ENCODE results near the gene TEX53. TPM values are rescaled to one million over a fixed set of nuclear protein-coding genes. Genes with fewer than 3 reads are reported as not detected.

TEX53 gene
- total RNA-seq, 1 experiment from 2014 or later: not detected

GRCh38 chr9:114666851-114667250 lies 9.2 kb upstream of the TEX53 start (continued):
- TF ChIP-seq GRHL2 (CRISPR knock-in tag; IDR thresholded peaks at IDR 0.05; ENCODE audit: insufficient replicate concordance, severe bottlenecking) (no peak), KAT7 (CRISPR knock-in tag; IDR thresholded peaks at IDR 0.05; ENCODE audit: borderline replicate concordance) (no peak), TCF7 (CRISPR knock-in tag; IDR thresholded peaks at IDR 0.05; ENCODE audit: low read depth) (no peak), HMGXB4 (CRISPR knock-in tag; IDR thresholded peaks at IDR 0.05) (no peak), ZNF281 (CRISPR knock-in tag; IDR thresholded peaks at IDR 0.05) (no peak), SOX15 (CRISPR knock-in tag; IDR thresholded peaks at IDR 0.05) (no peak), ZSCAN18 (CRISPR knock-in tag; IDR thresholded peaks at IDR 0.05) (no peak)

GRCh38 chr9:114666401-114666800 lies 8.8 kb upstream of the TEX53 start:
- Mint-ChIP-seq H3K36me3 (no peaks in the 10 kb centered on the region), H3K27me3 (ENCODE audit: low read depth) (peaks cover 5% of the 10 kb centered on the region), H3K27ac (no peak overlapping the region), H3K4me1 (peaks cover 15% of the 10 kb centered on the region), H3K4me3 (no peak overlapping the region), H3K9me3 (peaks cover 7% of the 10 kb centered on the region; the same call in 1 of the 2 replicates)
- no peak for ATAC-seq
- no peak for DNase-seq (ENCODE audit: low spot score)
- CTCF ChIA-PET: interaction anchor here (0.7 to 1.4 kb wide), 3 partner anchors 9 to 207 kb away, joined by 3 to 4 read pairs (median 3); no protein-coding TSS in a partner anchor
- POLR2A ChIA-PET: no interaction called here
- TF ChIP-seq IRF1 (CRISPR knock-in tag; IDR thresholded peaks at IDR 0.05) (no peak), NR1H2 (CRISPR knock-in tag; IDR thresholded peaks at IDR 0.05) (no peak), ATF1 (CRISPR knock-in tag; IDR thresholded peaks at IDR 0.05) (no peak), TEAD1 (CRISPR knock-in tag; IDR thresholded peaks at IDR 0.05) (no peak), NR3C1 (CRISPR knock-in tag; conservative IDR thresholded peaks at IDR 0.05; ENCODE audit: low read depth) (no peak), RELA (CRISPR knock-in tag; IDR thresholded peaks at IDR 0.05; ENCODE audit: borderline replicate concordance) (no peak), FOXP4 (CRISPR knock-in tag; IDR thresholded peaks at IDR 0.05) (no peak), SMAD4 (CRISPR knock-in tag; IDR thresholded peaks at IDR 0.05) (no peak), HMGA2 (CRISPR knock-in tag; IDR thresholded peaks at IDR 0.05) (no peak), MLX (CRISPR knock-in tag; IDR thresholded peaks at IDR 0.05) (no peak), MYBL2 (CRISPR knock-in tag; IDR thresholded peaks at IDR 0.05) (no peak), ESRRA (CRISPR knock-in tag; IDR thresholded peaks at IDR 0.05; ENCODE audit: borderline replicate concordance) (no peak), NFATC4 (CRISPR knock-in tag; IDR thresholded peaks at IDR 0.05) (no peak), AFF4 (CRISPR knock-in tag; IDR thresholded peaks at IDR 0.05; ENCODE audit: borderline replicate concordance) (no peak)

Data from WTC11 (cell line).